ENCODE results near the gene TSPAN18. TPM values are rescaled to one million over a fixed set of nuclear protein-coding genes. Genes with fewer than 3 reads are reported as not detected.
A peak's percentile ranks its signal among the peaks of the same experiment; 100 is the strongest.

Gene TSPAN18
- total RNA-seq, 1 experiment from 2014 or later, result 21.3 TPM

DNA sequence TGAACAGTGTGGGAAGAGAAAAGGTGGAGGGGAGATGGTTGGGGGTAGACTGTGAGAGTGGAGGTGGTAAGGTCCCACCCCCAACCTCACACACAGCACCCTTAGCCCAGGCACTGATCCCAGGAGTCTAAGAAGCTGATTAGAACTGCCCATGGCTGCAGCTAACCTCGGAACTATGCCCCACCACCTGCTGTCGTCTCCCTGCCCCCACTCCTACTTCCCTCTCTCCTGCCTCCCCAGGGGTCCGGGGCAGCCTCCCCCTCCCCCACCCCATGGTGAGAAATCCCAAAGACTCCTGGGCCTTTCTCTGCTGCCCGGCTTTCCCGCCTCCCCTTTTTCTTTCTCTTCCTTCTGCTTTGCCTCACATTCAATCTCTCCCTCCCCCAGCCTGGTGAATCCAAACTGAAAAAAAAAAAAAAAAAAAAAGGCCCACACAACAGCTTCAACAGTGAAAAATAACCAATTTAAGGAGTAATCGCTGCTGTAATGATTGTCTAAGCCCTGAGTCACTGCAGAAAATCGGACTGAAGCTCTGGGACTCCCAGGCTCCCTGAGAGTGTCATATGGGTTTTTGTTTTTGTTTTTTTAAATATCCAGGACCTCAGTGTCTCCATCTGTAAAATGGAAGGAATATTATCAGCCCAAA is 233.6 kb downstream of the TSPAN18 start:
- H3K4me3 ChIP-seq (ENCODE audit: low read depth in 2 of 2, low read length in 2 of 2), result no peak overlapping the region
- in situ Hi-C loops (cut with HindIII; ENCODE audit: low pct_unique_long_range_greater_than_20kb, low sequenced_read_pairs) (no loop called here), intact Hi-C loops (cut with micrococcal nuclease; ENCODE audit: unreplicated experiment) (no loop called here)
- ATAC-seq (no peak), DNase-seq (ENCODE audit: low read depth, low spot score) (no peak)
- no peaks in the 10 kb centered on the region for H3K9me3 ChIP-seq (ENCODE audit: control insufficient read depth, insufficient read depth, low read depth, low read length)
- ChIA-PET POLR2A (interaction anchor here (0.6 kb wide), 1 partner anchor 108 kb away, joined by 3 read pairs; no protein-coding TSS in a partner anchor), CTCF (interaction anchor here (0.5 kb wide), 1 partner anchor 16 kb away, joined by 5 read pairs; no protein-coding TSS in a partner anchor)
- TF ChIP-seq, protein P1, sequence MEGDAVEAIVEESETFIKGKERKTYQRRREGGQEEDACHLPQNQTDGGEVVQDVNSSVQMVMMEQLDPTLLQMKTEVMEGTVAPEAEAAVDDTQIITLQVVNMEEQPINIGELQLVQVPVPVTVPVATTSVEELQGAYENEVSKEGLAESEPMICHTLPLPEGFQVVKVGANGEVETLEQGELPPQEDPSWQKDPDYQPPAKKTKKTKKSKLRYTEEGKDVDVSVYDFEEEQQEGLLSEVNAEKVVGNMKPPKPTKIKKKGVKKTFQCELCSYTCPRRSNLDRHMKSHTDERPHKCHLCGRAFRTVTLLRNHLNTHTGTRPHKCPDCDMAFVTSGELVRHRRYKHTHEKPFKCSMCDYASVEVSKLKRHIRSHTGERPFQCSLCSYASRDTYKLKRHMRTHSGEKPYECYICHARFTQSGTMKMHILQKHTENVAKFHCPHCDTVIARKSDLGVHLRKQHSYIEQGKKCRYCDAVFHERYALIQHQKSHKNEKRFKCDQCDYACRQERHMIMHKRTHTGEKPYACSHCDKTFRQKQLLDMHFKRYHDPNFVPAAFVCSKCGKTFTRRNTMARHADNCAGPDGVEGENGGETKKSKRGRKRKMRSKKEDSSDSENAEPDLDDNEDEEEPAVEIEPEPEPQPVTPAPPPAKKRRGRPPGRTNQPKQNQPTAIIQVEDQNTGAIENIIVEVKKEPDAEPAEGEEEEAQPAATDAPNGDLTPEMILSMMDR (IDR thresholded peaks at IDR 0.05), result no peak
- no peak for TF ChIP-seq TCF7L2 (IDR thresholded peaks at IDR 0.05; ENCODE audit: low read depth, low read length)
- TF ChIP-seq POLR2AphosphoS5 (IDR thresholded peaks at IDR 0.05; ENCODE audit: low read depth, low read length), result no peak
- TF ChIP-seq, protein P2, sequence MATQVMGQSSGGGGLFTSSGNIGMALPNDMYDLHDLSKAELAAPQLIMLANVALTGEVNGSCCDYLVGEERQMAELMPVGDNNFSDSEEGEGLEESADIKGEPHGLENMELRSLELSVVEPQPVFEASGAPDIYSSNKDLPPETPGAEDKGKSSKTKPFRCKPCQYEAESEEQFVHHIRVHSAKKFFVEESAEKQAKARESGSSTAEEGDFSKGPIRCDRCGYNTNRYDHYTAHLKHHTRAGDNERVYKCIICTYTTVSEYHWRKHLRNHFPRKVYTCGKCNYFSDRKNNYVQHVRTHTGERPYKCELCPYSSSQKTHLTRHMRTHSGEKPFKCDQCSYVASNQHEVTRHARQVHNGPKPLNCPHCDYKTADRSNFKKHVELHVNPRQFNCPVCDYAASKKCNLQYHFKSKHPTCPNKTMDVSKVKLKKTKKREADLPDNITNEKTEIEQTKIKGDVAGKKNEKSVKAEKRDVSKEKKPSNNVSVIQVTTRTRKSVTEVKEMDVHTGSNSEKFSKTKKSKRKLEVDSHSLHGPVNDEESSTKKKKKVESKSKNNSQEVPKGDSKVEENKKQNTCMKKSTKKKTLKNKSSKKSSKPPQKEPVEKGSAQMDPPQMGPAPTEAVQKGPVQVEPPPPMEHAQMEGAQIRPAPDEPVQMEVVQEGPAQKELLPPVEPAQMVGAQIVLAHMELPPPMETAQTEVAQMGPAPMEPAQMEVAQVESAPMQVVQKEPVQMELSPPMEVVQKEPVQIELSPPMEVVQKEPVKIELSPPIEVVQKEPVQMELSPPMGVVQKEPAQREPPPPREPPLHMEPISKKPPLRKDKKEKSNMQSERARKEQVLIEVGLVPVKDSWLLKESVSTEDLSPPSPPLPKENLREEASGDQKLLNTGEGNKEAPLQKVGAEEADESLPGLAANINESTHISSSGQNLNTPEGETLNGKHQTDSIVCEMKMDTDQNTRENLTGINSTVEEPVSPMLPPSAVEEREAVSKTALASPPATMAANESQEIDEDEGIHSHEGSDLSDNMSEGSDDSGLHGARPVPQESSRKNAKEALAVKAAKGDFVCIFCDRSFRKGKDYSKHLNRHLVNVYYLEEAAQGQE (IDR thresholded peaks at IDR 0.05; ENCODE audit: insufficient read depth in 1 of 2, low read depth in 2 of 2, low read length in 1 of 2), result no peak
- TF ChIP-seq SIN3A (IDR thresholded peaks at IDR 0.05; ENCODE audit: borderline replicate concordance, insufficient read depth, low read depth, low read length), result no peak
- peaks cover 9% of the 10 kb centered on the region; the same call in 1 of the 2 replicates for H3K4me1 ChIP-seq (ENCODE audit: control insufficient read depth, insufficient read depth, low read length)
- H3K27ac ChIP-seq (ENCODE audit: low read length), result 0 out of 2 replicates have a peak overlapping the region, but pooled peaks have one; percentile 23
- H3K36me3 ChIP-seq (ENCODE audit: control insufficient read depth, insufficient read depth, low read length), result no peaks in the 10 kb centered on the region
- BruUV-seq (replicated peaks), result no TSS peak
- no peaks in the 10 kb centered on the region for H3K27me3 ChIP-seq (ENCODE audit: control insufficient read depth, insufficient read depth, low read length)

DNA sequence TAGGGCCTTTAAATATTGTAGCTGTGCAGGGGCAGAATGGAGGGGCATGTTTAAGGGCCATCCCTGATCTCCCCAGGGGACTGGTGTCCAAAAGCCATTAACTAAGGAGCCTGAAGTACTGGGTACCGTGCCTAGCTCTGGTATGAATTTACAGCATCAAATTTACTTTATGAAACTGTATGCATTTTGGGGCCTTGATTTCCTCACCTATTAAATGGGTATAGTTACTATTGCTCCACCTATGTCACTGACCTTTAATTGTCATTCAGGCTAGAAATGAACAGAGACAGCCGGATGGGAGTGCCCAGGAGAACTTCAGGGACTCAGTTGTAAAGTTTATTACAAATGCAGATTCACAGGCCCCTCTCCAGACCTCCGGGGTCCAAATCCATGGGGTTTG is 235.7 kb downstream of the TSPAN18 start:
- TF ChIP-seq, protein P2 (IDR thresholded peaks at IDR 0.05; ENCODE audit: insufficient read depth in 1 of 2, low read depth in 2 of 2, low read length in 1 of 2), result no peak
- TF ChIP-seq TCF7L2 (IDR thresholded peaks at IDR 0.05; ENCODE audit: low read depth, low read length) (no peak), POLR2AphosphoS5 (IDR thresholded peaks at IDR 0.05; ENCODE audit: low read depth, low read length) (no peak), SIN3A (IDR thresholded peaks at IDR 0.05; ENCODE audit: borderline replicate concordance, insufficient read depth, low read depth, low read length) (no peak)
- TF ChIP-seq, protein P1 (IDR thresholded peaks at IDR 0.05), result no peak
- POLR2A ChIA-PET, result interaction anchor here (0.6 kb wide), 1 partner anchor 122 kb away, joined by 3 read pairs; no protein-coding TSS in a partner anchor
- Histone ChIP-seq H3K9me3 (ENCODE audit: control insufficient read depth, insufficient read depth, low read depth, low read length) (no peaks in the 10 kb centered on the region), H3K36me3 (ENCODE audit: control insufficient read depth, insufficient read depth, low read length) (no peaks in the 10 kb centered on the region), H3K27me3 (ENCODE audit: control insufficient read depth, insufficient read depth, low read length) (no peaks in the 10 kb centered on the region), H3K4me1 (ENCODE audit: control insufficient read depth, insufficient read depth, low read length) (peaks cover 9% of the 10 kb centered on the region; the same call in 1 of the 2 replicates), H3K4me3 (ENCODE audit: low read depth in 2 of 2, low read length in 2 of 2) (no peak overlapping the region), H3K27ac (ENCODE audit: low read length) (no peak overlapping the region)
- intact Hi-C loops (cut with micrococcal nuclease; ENCODE audit: unreplicated experiment), result no loop called here
- no TSS peak for BruUV-seq (replicated peaks)
- in situ Hi-C loops (cut with HindIII; ENCODE audit: low pct_unique_long_range_greater_than_20kb, low sequenced_read_pairs), result no loop called here
- ATAC-seq (no peak), DNase-seq (ENCODE audit: low read depth, low spot score) (no peak)
- CTCF ChIA-PET, result no interaction called here

Data from Panc1 (cell line).